IMR-90 (cell line): ENCODE data around the gene EYS. TPM values are rescaled to one million over a fixed set of nuclear protein-coding genes. Genes with fewer than 3 reads are reported as not detected.

Experiments
- ATAC-seq: fragments of 200-7000 bp; cut with Tn5 transposase; 2 replicates; pipeline ENCODE4 v1.9.1; 2020; ENCODE audit warnings: low read depth, mild to moderate bottlenecking, moderate library complexity
- BruUV-seq: library from RNA; stranded (reverse); fragments of 400-500 nt; replicated peaks from 2 replicates; lab custom pipeline; 2021; lab: Mats Ljungman, UMichigan
- CTCF ChIA-PET: fragments of 300-600 bp; formaldehyde crosslinking; extraction: SDS; loops from one replicate; lab custom pipeline; 2021; ENCODE audit warnings: antibody characterized with exemption; lab: Yijun Ruan, JAX
- POLR2A ChIA-PET: fragments of 300-600 bp; sonication (Branson Sonifier 250); formaldehyde crosslinking; loops from one replicate; lab custom pipeline; 2022; ENCODE audit warnings: antibody characterized with exemption; ENCODE audit not compliant: unreplicated experiment; lab: Charles Lee
- DNase-seq: peaks from one replicate; pipeline ENCODE4 v3.0.0; 2013
- H2AFZ ChIP-seq: replicated peaks from 2 replicates; pipeline ENCODE3; 2013; ENCODE audit warnings: low read length, mild to moderate bottlenecking; ENCODE audit not compliant: poor library complexity
- H2AK5ac ChIP-seq: 2 replicates; pipeline ENCODE4 v1.6.1; 2013; ENCODE audit warnings: low read depth, low read length, inconsistent platforms
- H2AK9ac ChIP-seq: replicated peaks from 2 replicates; pipeline ENCODE3; 2013; ENCODE audit warnings: mild to moderate bottlenecking, low read depth, low read length, moderate library complexity; ENCODE audit not compliant: poor library complexity
- H2BK120ac ChIP-seq: 2 replicates; pipeline ENCODE4 v1.6.1; 2013; ENCODE audit warnings: low read depth, low read length, inconsistent platforms
- H2BK15ac ChIP-seq: 3 replicates; pipeline ENCODE4 v1.6.1; 2013; ENCODE audit warnings: low read depth, low read length, inconsistent platforms
- H2BK20ac ChIP-seq: 2 replicates; pipeline ENCODE4 v1.6.1; 2013; ENCODE audit warnings: low read depth, mild to moderate bottlenecking, inconsistent platforms, low read length, moderate library complexity
- H2BK5ac ChIP-seq: 2 replicates; pipeline ENCODE4 v1.6.1; 2013; ENCODE audit warnings: mild to moderate bottlenecking, low read depth, low read length, inconsistent platforms; ENCODE audit not compliant: poor library complexity, severe bottlenecking
- H3K14ac ChIP-seq: replicated peaks from 2 replicates; pipeline ENCODE4 v1.6.1; 2013; ENCODE audit warnings: low read depth, low read length, inconsistent platforms
- H3K18ac ChIP-seq: 2 replicates; pipeline ENCODE4 v1.6.1; 2013; ENCODE audit warnings: low read depth, low read length, control low read depth
- H3K23ac ChIP-seq: 2 replicates; pipeline ENCODE4 v1.6.1; 2013; ENCODE audit warnings: low read depth, low read length, inconsistent platforms
- H3K27ac ChIP-seq: 2 replicates; pipeline ENCODE4 v1.5.1; 2013; ENCODE audit warnings: mild to moderate bottlenecking, control low read depth, low read length; ENCODE audit not compliant: insufficient read depth
- H3K27me3 ChIP-seq: 2 replicates; pipeline ENCODE4 v1.6.1; 2013; ENCODE audit warnings: low read length; ENCODE audit not compliant: control insufficient read depth, insufficient read depth
- H3K36me3 ChIP-seq: 2 replicates; pipeline ENCODE4 v1.6.1; 2013; ENCODE audit warnings: low read length, mixed read lengths; ENCODE audit not compliant: control insufficient read depth, insufficient read depth
- H3K4ac ChIP-seq: 2 replicates; pipeline ENCODE4 v1.6.1; 2013; ENCODE audit warnings: low read depth, low read length, inconsistent platforms
- H3K4me1 ChIP-seq: 2 replicates; pipeline ENCODE4 v1.6.1; 2013; ENCODE audit warnings: low read length, mixed read lengths; ENCODE audit not compliant: control insufficient read depth, insufficient read depth
- H3K4me2 ChIP-seq: 2 replicates; pipeline ENCODE4 v1.6.1; 2013; ENCODE audit warnings: low read depth, mild to moderate bottlenecking, control low read depth, low read length, moderate library complexity
- H3K4me3 ChIP-seq: 2 replicates; pipeline ENCODE4 v1.5.1; 2013; ENCODE audit warnings: low read depth, mild to moderate bottlenecking, control low read depth, low read length, moderate library complexity; ENCODE audit not compliant: insufficient read depth
- H3K56ac ChIP-seq: 2 replicates; pipeline ENCODE4 v1.6.1; 2013; ENCODE audit warnings: low read length, inconsistent platforms; ENCODE audit not compliant: insufficient read depth; ENCODE audit errors: extremely low read depth
- H3K79me1 ChIP-seq, 2 experiments: 2 replicates each; pipeline ENCODE4 v1.6.1; 2013; ENCODE audit warnings: low read length in 2 of 2, inconsistent platforms in 1 of 2, low read depth in 1 of 2
- H3K9ac ChIP-seq: 2 replicates; pipeline ENCODE4 v1.6.1; 2013; ENCODE audit warnings: low read depth, low read length, control low read depth
- H3K9me1 ChIP-seq: 2 replicates; pipeline ENCODE4 v1.6.1; 2013; ENCODE audit warnings: low read length, inconsistent platforms; ENCODE audit not compliant: insufficient read depth
- H3K9me3 ChIP-seq: 2 replicates; pipeline ENCODE4 v1.6.1; 2013; ENCODE audit warnings: low read length; ENCODE audit not compliant: control insufficient read depth, insufficient read depth
- H4K20me1 ChIP-seq: 2 replicates; pipeline ENCODE4 v1.6.1; 2013; ENCODE audit warnings: low read length, inconsistent platforms; ENCODE audit not compliant: insufficient read depth
- H4K5ac ChIP-seq: 2 replicates; pipeline ENCODE4 v1.6.1; 2013; ENCODE audit warnings: mild to moderate bottlenecking, low read depth, low read length, control low read depth
- H4K8ac ChIP-seq, 2 experiments: 2 replicates each; pipeline ENCODE4 v1.6.1; 2013; ENCODE audit warnings: low read depth in 2 of 2, low read length in 2 of 2, control low read depth in 1 of 2, inconsistent platforms in 1 of 2
- H4K91ac ChIP-seq: 2 replicates; pipeline ENCODE4 v1.6.1; 2013; ENCODE audit warnings: low read depth, low read length, inconsistent platforms; ENCODE audit not compliant: insufficient read depth
- FOS ChIP-seq: fragments of 150-350 bp; IDR thresholded peaks from 2 replicates; pipeline ENCODE4 v1.6.1; 2016; ENCODE audit warnings: low read depth, low read length
- MAZ ChIP-seq: IDR thresholded peaks from 2 replicates; pipeline ENCODE4 v1.6.1; 2012; ENCODE audit warnings: low read depth, mild to moderate bottlenecking, low read length, improper control_type of control experiment, moderate library complexity, borderline replicate concordance
- RAD21 ChIP-seq: IDR thresholded peaks from 2 replicates; pipeline ENCODE4 v1.6.1; 2012; ENCODE audit warnings: low read length, improper control_type of control experiment
- RFX5 ChIP-seq: IDR thresholded peaks from 2 replicates; pipeline ENCODE4 v1.8.0; 2012; ENCODE audit warnings: low read depth, mild to moderate bottlenecking, low read length, moderate library complexity
- USF2 ChIP-seq: fragments of 150-350 bp; IDR thresholded peaks from 2 replicates; pipeline ENCODE4 v1.6.1; 2017; ENCODE audit warnings: mild to moderate bottlenecking, antibody characterized with exemption, low read length, low read depth
- dilution Hi-C: fragments of 300-500 bp; cut with HindIII; formaldehyde crosslinking; loops from one replicate; pipeline ENCODE4 v1.14.3; 2018; ENCODE audit warnings: low sequenced_read_pairs; ENCODE audit not compliant: unreplicated experiment
- in situ Hi-C: fragments of 300-500 bp; cut with MboI; formaldehyde crosslinking; loops from 3 replicates; pipeline ENCODE4 v1.14.3; 2019; ENCODE audit warnings: low sequenced_read_pairs, inconsistent platforms, mixed read lengths
- intact Hi-C: fragments of 100-400 bp; cut with micrococcal nuclease; formaldehyde crosslinking; loops from 2 replicates; pipeline ENCODE4 v1.10.0; 2022
- polyA plus RNA-seq, 3 experiments: library from polyadenylated mRNA; depleted of rRNA; stranded (reverse); fragments of >200 nt; gene quantifications; 2 replicates each; pipeline ENCODE4 v1.2.3, GENCODE V29; 2012; ENCODE audit warnings: low replicate concordance in 1 of 3
- total RNA-seq: library from RNA; depleted of rRNA; stranded (reverse); fragments of >200 nt; gene quantifications from 2 replicates; pipeline ENCODE4 v1.2.3, GENCODE V29; 2012
- TF ChIP-seq, protein P1 (sequence below): fragments of 150-350 bp; IDR thresholded peaks from 2 replicates; pipeline ENCODE4 v1.6.1; 2016; ENCODE audit warnings: low read depth, mild to moderate bottlenecking, low read length, moderate library complexity, borderline replicate concordance

EYS gene
- total and polyA plus RNA-seq, 2 of the 4 experiments (the other 2 are of a cell fraction) = under 0.01 TPM; not detected in 1

DNA sequence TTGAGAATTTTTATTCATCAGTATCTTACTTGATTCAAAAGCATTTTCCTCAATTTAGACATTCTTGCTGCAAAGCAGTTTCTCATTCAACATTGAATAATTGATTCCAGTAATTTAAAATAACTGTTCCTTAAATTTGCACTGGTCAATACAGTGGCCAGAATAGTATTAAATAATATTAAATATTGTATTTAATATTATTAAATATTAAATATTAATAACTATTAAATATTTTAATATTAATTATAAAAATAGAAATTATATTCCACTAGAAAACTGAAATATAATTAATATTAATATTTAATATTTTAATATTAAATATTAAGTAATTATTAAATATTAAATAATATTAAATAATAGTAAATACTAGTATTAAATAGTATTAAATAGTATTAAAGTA, 758.8 kb downstream of the EYS start:
- Histone ChIP-seq H3K4ac (no peak overlapping the region), H2BK120ac (no peak overlapping the region), H2BK15ac (no peak overlapping the region), H3K4me2 (no peak overlapping the region), H3K14ac (no peak overlapping the region), H3K18ac (no peak overlapping the region), H3K27me3 (no peaks in the 10 kb centered on the region), H2BK5ac (no peak overlapping the region), H3K27ac (no peak overlapping the region), H3K9ac (no peak overlapping the region), H3K23ac (no peak overlapping the region), H4K8ac (no peak overlapping the region), H3K4me3 (no peak overlapping the region), H3K36me3 (no peaks in the 10 kb centered on the region), H2AK5ac (no peak overlapping the region), H4K5ac (no peak overlapping the region), H2AFZ (no peak overlapping the region), H3K56ac (no peak overlapping the region), H2BK20ac (no peak overlapping the region), H3K9me3 (no peaks in the 10 kb centered on the region), H4K91ac (no peak overlapping the region), H2AK9ac (no peak overlapping the region), H4K20me1 (no peaks in the 10 kb centered on the region), H3K9me1 (no peaks in the 10 kb centered on the region), H3K4me1 (no peaks in the 10 kb centered on the region), H3K79me1 (no peaks in the 10 kb centered on the region)
- POLR2A ChIA-PET = no interaction called here
- dilution Hi-C loops (no loop called here), in situ Hi-C loops (no loop called here), intact Hi-C loops (no loop called here)
- DNase-seq (no peak), ATAC-seq (no peak)
- no TSS peak for BruUV-seq
- TF ChIP-seq RAD21 = no peak
- TF ChIP-seq MAZ = no peak
- no peak for TF ChIP-seq RFX5
- no peak for TF ChIP-seq USF2
- TF ChIP-seq, protein P1, sequence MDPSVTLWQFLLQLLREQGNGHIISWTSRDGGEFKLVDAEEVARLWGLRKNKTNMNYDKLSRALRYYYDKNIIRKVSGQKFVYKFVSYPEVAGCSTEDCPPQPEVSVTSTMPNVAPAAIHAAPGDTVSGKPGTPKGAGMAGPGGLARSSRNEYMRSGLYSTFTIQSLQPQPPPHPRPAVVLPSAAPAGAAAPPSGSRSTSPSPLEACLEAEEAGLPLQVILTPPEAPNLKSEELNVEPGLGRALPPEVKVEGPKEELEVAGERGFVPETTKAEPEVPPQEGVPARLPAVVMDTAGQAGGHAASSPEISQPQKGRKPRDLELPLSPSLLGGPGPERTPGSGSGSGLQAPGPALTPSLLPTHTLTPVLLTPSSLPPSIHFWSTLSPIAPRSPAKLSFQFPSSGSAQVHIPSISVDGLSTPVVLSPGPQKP = no peak
- TF ChIP-seq FOS = no peak
- CTCF ChIA-PET = no interaction called here
